GM23248 (cell line): Measurements from ENCODE around the gene EHBP1L1. TPM values are rescaled to one million over a fixed set of nuclear protein-coding genes. Genes with fewer than 3 reads are reported as not detected.

Experiments used
- DNase-seq: peaks from one replicate; pipeline ENCODE4 v3.0.0-alpha.2; 2015
- H2AFZ ChIP-seq: fragments of 200-600 bp; sonication (generic); 2 replicates; pipeline ENCODE4 v1.6.1; 2016; ENCODE audit warnings: antibody characterized with exemption
- H3F3A ChIP-seq: fragments of 200-600 bp; sonication (generic); 2 replicates; pipeline ENCODE4 v1.6.1; 2016; ENCODE audit warnings: mild to moderate bottlenecking, antibody characterized with exemption, mixed run types; ENCODE audit not compliant: insufficient read depth
- H3K27ac ChIP-seq: fragments of 200-600 bp; sonication (generic); 2 replicates; pipeline ENCODE4 v1.5.1; 2016; ENCODE audit warnings: mild to moderate bottlenecking
- H3K27me3 ChIP-seq: fragments of 200-600 bp; sonication (generic); replicated peaks from 2 replicates; pipeline ENCODE4 v1.6.1; 2016; ENCODE audit warnings: mild to moderate bottlenecking; ENCODE audit not compliant: insufficient read depth
- H3K36me3 ChIP-seq: fragments of 200-600 bp; sonication (generic); 2 replicates; pipeline ENCODE4 v1.6.1; 2016; ENCODE audit warnings: low read depth, mild to moderate bottlenecking
- H3K4me1 ChIP-seq: fragments of 200-600 bp; sonication (generic); 2 replicates; pipeline ENCODE4 v1.6.1; 2016; ENCODE audit warnings: mild to moderate bottlenecking; ENCODE audit not compliant: insufficient read depth
- H3K4me2 ChIP-seq: fragments of 200-600 bp; sonication (generic); one replicate; pipeline ENCODE4 v1.6.1; 2016; ENCODE audit warnings: mild to moderate bottlenecking; ENCODE audit not compliant: unreplicated experiment
- H3K4me3 ChIP-seq: fragments of 200-600 bp; sonication (generic); 2 replicates; pipeline ENCODE4 v1.5.1; 2016; ENCODE audit warnings: mild to moderate bottlenecking
- H3K79me2 ChIP-seq: fragments of 200-600 bp; sonication (generic); 2 replicates; pipeline ENCODE4 v1.6.1; 2016; ENCODE audit warnings: mild to moderate bottlenecking; ENCODE audit not compliant: insufficient read depth
- H3K9ac ChIP-seq: fragments of 200-600 bp; sonication (generic); 2 replicates; pipeline ENCODE4 v1.6.1; 2016; ENCODE audit warnings: mild to moderate bottlenecking
- H3K9me2 ChIP-seq: fragments of 200-600 bp; sonication (generic); 2 replicates; pipeline ENCODE4 v1.6.1; 2016; ENCODE audit warnings: mixed run types, mild to moderate bottlenecking, moderate library complexity; ENCODE audit not compliant: insufficient read depth
- H3K9me3 ChIP-seq: fragments of 200-600 bp; sonication (generic); one replicate; pipeline ENCODE4 v1.6.1; 2017; ENCODE audit warnings: low read depth
- H4K20me1 ChIP-seq: fragments of 200-600 bp; sonication (generic); 2 replicates; pipeline ENCODE4 v1.6.0; 2016; ENCODE audit not compliant: insufficient read depth
- EZH2 ChIP-seq: fragments of 200-600 bp; sonication (generic); IDR thresholded peaks from 2 replicates; pipeline ENCODE4 v1.6.1; 2018; ENCODE audit warnings: antibody characterized with exemption, mild to moderate bottlenecking; ENCODE audit not compliant: insufficient read depth, poor library complexity, severe bottlenecking
- EZH2phosphoT487 ChIP-seq: fragments of 200-600 bp; sonication (generic); IDR thresholded peaks from 2 replicates; pipeline ENCODE4 v1.6.1; 2018; ENCODE audit warnings: antibody characterized with exemption, moderate library complexity, mild to moderate bottlenecking, low read depth; ENCODE audit not compliant: insufficient read depth
- WGBS, 2 experiments: methylation state at CpG; one replicate each; pipeline ENCODE4 v1.1.6; 2015 to 2017; ENCODE audit warnings: low lambda C conversion rate in 2 of 2, low coverage in 1 of 2; ENCODE audit errors: missing lambda C conversion rate in 2 of 2; 5-methylcytosine and 5-hydroxymethylcytosine counted together
- in situ Hi-C: fragments of 300-500 bp; cut with MboI; formaldehyde crosslinking; loops from 2 replicates; pipeline ENCODE4 v1.15.0; 2020
- polyA plus RNA-seq: library from polyadenylated mRNA; unstranded; fragments of >200 nt; fragmentation: Nextera tagmentation; extraction: Ambion mirVana; gene quantifications from 2 replicates; pipeline ENCODE4 v1.2.1, GENCODE V29; 2016
- total RNA-seq: library from RNA; depleted of rRNA; stranded (reverse); fragments of >200 nt; shearing (Covaris generic); gene quantifications from 2 replicates; pipeline ENCODE4 v1.2.3, GENCODE V29; 2014

EHBP1L1 gene
- total and polyA plus RNA-seq, 2 experiments from 2014 or later, result 11.5 to 85.5 TPM

DNA sequence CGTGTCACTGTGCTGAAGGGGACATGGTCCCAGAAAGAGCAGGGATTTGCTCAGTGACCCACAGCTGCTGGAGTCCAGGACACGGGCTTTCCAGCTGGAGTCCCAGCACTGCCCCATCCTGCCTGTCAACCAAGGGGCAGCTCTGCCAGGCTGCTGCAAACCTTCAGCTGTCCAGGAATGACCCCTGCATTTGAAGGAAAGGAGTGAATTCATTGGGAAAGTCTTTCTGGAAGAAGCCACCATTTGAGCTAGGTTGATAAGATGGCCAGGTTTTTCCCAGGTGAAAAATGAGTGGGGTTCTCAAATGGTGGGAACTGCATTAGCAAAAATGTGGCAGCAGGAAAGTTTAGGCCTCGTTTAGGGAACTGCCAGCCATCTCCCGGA, 10.4 kb downstream of the EHBP1L1 start:
- 90 to 92% methylated on average over 4 of the region's 4 CpGs for WGBS, 2 experiments
- no peak for DNase-seq

DNA sequence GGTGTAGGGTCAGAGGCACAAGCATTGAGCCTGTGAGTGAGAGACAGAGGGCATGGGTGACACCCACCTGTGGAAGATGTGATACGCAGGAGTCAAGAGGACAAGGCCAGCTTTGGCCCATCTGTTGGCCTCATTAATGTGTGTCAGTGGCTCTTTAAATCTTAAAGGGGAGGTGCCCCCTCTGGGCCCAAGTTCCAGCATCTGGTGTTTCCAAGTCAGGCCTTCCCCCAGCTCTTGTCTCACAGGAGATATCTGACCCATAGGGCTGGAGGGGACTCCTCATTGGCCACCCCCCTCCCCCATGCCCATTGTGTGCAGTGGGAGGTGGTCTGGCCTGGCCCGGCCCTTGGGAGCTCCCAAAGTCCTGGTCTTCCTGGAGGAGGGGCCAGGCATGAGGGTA, 10.8 kb downstream of the EHBP1L1 start:
- peaks cover 5% of the 10 kb centered on the region; the same call in 1 of the 2 replicates for H3F3A ChIP-seq
- no peak overlapping the region for H2AFZ ChIP-seq
- peaks cover 9% of the 10 kb centered on the region; the same call in 1 of the 2 replicates for H3K36me3 ChIP-seq
- no peak overlapping the region for H3K9ac ChIP-seq
- DNase-seq, result no peak
- H3K4me3 ChIP-seq, result no peak overlapping the region
- no peaks in the 10 kb centered on the region for H4K20me1 ChIP-seq
- in situ Hi-C loops, result no loop called here
- 80 to 83% methylated on average over 2 of the region's 2 CpGs for WGBS, 2 experiments
- no peak overlapping the region for H3K27ac ChIP-seq
- no peaks in the 10 kb centered on the region for H3K27me3 ChIP-seq
- TF ChIP-seq EZH2phosphoT487 (no peak), EZH2 (no peak)
- no peaks in the 10 kb centered on the region for H3K4me1 ChIP-seq
- H3K4me2 ChIP-seq, result no peak overlapping the region
- H3K79me2 ChIP-seq, result no peaks in the 10 kb centered on the region
- no peaks in the 10 kb centered on the region for H3K9me2 ChIP-seq
- no peaks in the 10 kb centered on the region for H3K9me3 ChIP-seq

More for the DNA sequence above, 10.4 kb downstream of the EHBP1L1 start:
- H3F3A ChIP-seq, result peaks cover 5% of the 10 kb centered on the region; the same call in 1 of the 2 replicates
- H3K27ac ChIP-seq, result no peak overlapping the region
- H3K9me3 ChIP-seq, result no peaks in the 10 kb centered on the region
- no peaks in the 10 kb centered on the region for H3K27me3 ChIP-seq
- no peak overlapping the region for H2AFZ ChIP-seq
- no peak overlapping the region for H3K4me3 ChIP-seq
- in situ Hi-C loops, result no loop called here
- H3K4me1 ChIP-seq, result no peaks in the 10 kb centered on the region
- peaks cover 12% of the 10 kb centered on the region; the same call in 1 of the 2 replicates for H3K36me3 ChIP-seq
- no peaks in the 10 kb centered on the region for H3K9me2 ChIP-seq
- H3K9ac ChIP-seq, result no peak overlapping the region
- H3K79me2 ChIP-seq, result no peaks in the 10 kb centered on the region
- H4K20me1 ChIP-seq, result no peaks in the 10 kb centered on the region
- no peak overlapping the region for H3K4me2 ChIP-seq
- TF ChIP-seq EZH2 (no peak), EZH2phosphoT487 (no peak)

DNA sequence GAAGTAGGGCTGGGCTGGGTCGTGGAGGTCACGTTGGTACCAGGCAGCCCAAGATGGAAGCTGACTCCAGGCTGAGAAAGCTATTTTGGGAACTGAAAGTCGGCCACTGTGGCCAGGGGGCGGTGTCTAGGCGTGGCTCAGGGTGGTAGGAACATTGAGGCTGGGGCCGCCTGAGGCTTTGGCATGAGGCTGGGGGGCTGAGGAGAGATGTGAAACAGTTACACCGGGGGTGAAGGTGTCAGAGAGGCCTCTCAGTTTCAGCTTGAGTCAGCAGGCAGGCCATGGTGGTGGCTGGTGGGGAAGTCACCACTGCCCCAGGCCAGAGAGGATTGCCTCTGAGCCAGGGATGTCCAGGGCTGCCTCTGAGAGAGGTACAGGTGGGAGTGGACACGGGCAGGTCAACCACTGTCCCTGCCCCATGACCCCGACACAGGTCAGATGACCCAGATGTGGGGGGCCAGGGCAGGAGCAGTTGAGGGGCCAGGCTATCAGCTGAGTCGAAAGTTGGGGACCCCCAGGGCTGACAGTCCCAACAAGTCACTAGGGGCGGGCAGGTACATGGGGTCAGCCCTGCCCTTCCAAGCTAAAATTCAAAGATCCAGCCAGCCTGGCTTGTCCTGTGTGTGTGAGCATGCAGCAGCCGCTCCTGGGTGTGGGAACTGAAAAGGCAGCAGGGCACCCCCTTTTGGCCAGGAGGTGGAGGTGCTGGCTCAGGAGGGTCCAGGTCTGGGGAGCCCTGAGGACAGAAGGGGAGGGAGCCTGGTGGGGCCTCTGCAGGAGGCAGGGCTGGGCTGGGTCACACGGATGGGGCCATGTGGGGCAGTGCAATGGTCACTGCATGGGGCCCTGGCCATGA, 12.6 kb downstream of the EHBP1L1 start:
- H3K27ac ChIP-seq, result no peak overlapping the region
- H3K9me3 ChIP-seq, result no peaks in the 10 kb centered on the region
- H3K4me2 ChIP-seq, result no peak overlapping the region
- DNase-seq, result peak; percentile 64
- no peak for TF ChIP-seq EZH2
- no peak for TF ChIP-seq EZH2phosphoT487
- no peaks in the 10 kb centered on the region for H3K4me1 ChIP-seq
- no peak overlapping the region for H3K9ac ChIP-seq
- WGBS, 2 experiments, result 80 to 82% methylated on average over 11 to 13 of the region's 13 CpGs
- in situ Hi-C loops, result no loop called here
- H3K27me3 ChIP-seq, result no peaks in the 10 kb centered on the region
- no peaks in the 10 kb centered on the region for H4K20me1 ChIP-seq
- no peak overlapping the region for H3K4me3 ChIP-seq
- no peaks in the 10 kb centered on the region for H3K79me2 ChIP-seq
- H3K9me2 ChIP-seq, result no peaks in the 10 kb centered on the region
- peaks cover 5% of the 10 kb centered on the region; the same call in 1 of the 2 replicates for H3F3A ChIP-seq
- H2AFZ ChIP-seq, result no peak overlapping the region
- H3K36me3 ChIP-seq, result 0 out of 2 replicates have a peak, but pooled peaks cover 6% of the 10 kb centered on the region

- TF ChIP-seq EZH2phosphoT487, result no peak
- no peak for TF ChIP-seq EZH2
- Histone ChIP-seq H3K79me2 (no peaks in the 10 kb centered on the region), H3K27ac (no peak overlapping the region), H3K4me3 (no peak overlapping the region), H3F3A (peaks cover 12% of the 10 kb centered on the region), H3K9ac (no peak overlapping the region), H4K20me1 (no peaks in the 10 kb centered on the region), H2AFZ (no peak overlapping the region), H3K9me3 (no peaks in the 10 kb centered on the region), H3K27me3 (no peaks in the 10 kb centered on the region), H3K36me3 (0 out of 2 replicates have a peak, but pooled peaks cover 6% of the 10 kb centered on the region), H3K4me2 (no peak overlapping the region), H3K9me2 (no peaks in the 10 kb centered on the region), H3K4me1 (no peaks in the 10 kb centered on the region)
- in situ Hi-C loops, result no loop called here
- 76 to 88% methylated on average over 7 to 9 of the region's 9 CpGs for whole genome bisulfite sequencing, 2 experiments
- DNase-seq, result no peak
Measured at GRCh38 chr11:65589444-65590239, 13.8 kb downstream of the EHBP1L1 start.
